HG03064 (cell line): Measurements from ENCODE around the gene RIIAD1.
A peak's percentile ranks its signal among the peaks of the same experiment; 100 is the strongest.
"Not testable (repeated sequence)": the region's sequence is repeated elsewhere in the genome, so short reads cannot be mapped to it uniquely, and the experiment has no call there.

Source experiments
- ATAC-seq: cut with Tn5 transposase; IDR thresholded peaks from one replicate; pipeline ENCODE4 v1.9.1; 2021; ENCODE audit warnings: low read depth; ENCODE audit not compliant: unreplicated experiment

Gene RIIAD1

GRCh38 chr1:151729966-151730291 lies 8.6 kb downstream of the RIIAD1 start:
- no peak for ATAC-seq

- no peak for ATAC-seq
Observed at GRCh38 chr1:151733126-151733525, 11.8 kb downstream of the RIIAD1 start.

GRCh38 chr1:151733995-151734394 lies 12.7 kb downstream of the RIIAD1 start:
- not testable (repeated sequence) for ATAC-seq

- ATAC-seq = no peak
Observed at GRCh38 chr1:151737026-151737425, 15.7 kb downstream of the RIIAD1 start.

- ATAC-seq = no peak
Observed at GRCh38 chr1:151737479-151737878, 16.2 kb downstream of the RIIAD1 start.

GRCh38 chr1:151739590-151740355 lies 18.5 kb downstream of the RIIAD1 start:
- no peak for ATAC-seq

- no peak for ATAC-seq
Observed at GRCh38 chr1:151741516-151741915, 20.2 kb downstream of the RIIAD1 start.

GRCh38 chr1:151756291-151756690 lies 35.0 kb downstream of the RIIAD1 start:
- ATAC-seq = no peak

- no peak for ATAC-seq
Observed at GRCh38 chr1:151759241-151759640, 37.9 kb downstream of the RIIAD1 start.

GRCh38 chr1:151760597-151761385 lies 39.5 kb downstream of the RIIAD1 start:
- ATAC-seq = no peak

- peak; percentile 90 for ATAC-seq
Observed at GRCh38 chr1:151762941-151763921, 41.9 kb downstream of the RIIAD1 start, which contains the start of gene MRPL9. MRPL9 (minus strand) TSS chr1:151763496; CDS start chr1:151763479, 17 bp downstream.

GRCh38 chr1:151763990-151764389 lies 42.7 kb downstream of the RIIAD1 start:
- no peak for ATAC-seq

- not testable (repeated sequence) for ATAC-seq
Observed at GRCh38 chr1:151768351-151769066, 47.2 kb downstream of the RIIAD1 start.

- not testable (repeated sequence) for ATAC-seq
Observed at GRCh38 chr1:151769270-151769669, 47.9 kb downstream of the RIIAD1 start.

- no peak for ATAC-seq
Observed at GRCh38 chr1:151773702-151774101, 52.4 kb downstream of the RIIAD1 start.

- ATAC-seq = no peak
Observed at GRCh38 chr1:151774256-151774922, 53.1 kb downstream of the RIIAD1 start.

GRCh38 chr1:151775894-151776664 lies 54.8 kb downstream of the RIIAD1 start:
- no peak for ATAC-seq

- ATAC-seq = no peak
Observed at GRCh38 chr1:151776665-151777062, 55.3 kb downstream of the RIIAD1 start.

- ATAC-seq = no peak
Observed at GRCh38 chr1:151777317-151777716, 56.0 kb downstream of the RIIAD1 start.
